HepG2 (cell line): ENCODE results near the gene CDC42EP1. TPM values are rescaled to one million over a fixed set of nuclear protein-coding genes. Genes with fewer than 3 reads are reported as not detected.

Source experiments
- ETS1 ChIP-seq: sonication (generic); formaldehyde crosslinking; IDR thresholded peaks from 2 replicates; pipeline ENCODE4 v1.4.0; 2020; ENCODE audit warnings: missing genetic modification reagents
- GPN1 ChIP-seq: sonication (generic); formaldehyde crosslinking; IDR thresholded peaks from 2 replicates; pipeline ENCODE4 v1.5.1; 2020; ENCODE audit warnings: missing genetic modification reagents, borderline replicate concordance
- HOXA7 ChIP-seq: sonication (generic); formaldehyde crosslinking; IDR thresholded peaks from 2 replicates; pipeline ENCODE4 v1.8.1; 2022; ENCODE audit warnings: mild to moderate bottlenecking, missing genetic modification reagents, moderate library complexity
- IRX3 ChIP-seq: sonication (generic); formaldehyde crosslinking; IDR thresholded peaks from 2 replicates; pipeline ENCODE4 v1.8.1; 2023; ENCODE audit warnings: mild to moderate bottlenecking, low read depth, missing genetic modification reagents, borderline replicate concordance
- TMF1 ChIP-seq: sonication (generic); formaldehyde crosslinking; IDR thresholded peaks from 2 replicates; pipeline ENCODE4 v1.8.1; 2022; ENCODE audit warnings: low read depth, missing genetic modification reagents
- U2AF1 ChIP-seq: fragments of 200-400 bp; formaldehyde crosslinking; optimal IDR thresholded peaks from 2 replicates; pipeline ENCODE3; 2017; ENCODE audit warnings: mild to moderate bottlenecking, low read depth, low read length
- ZBTB20 ChIP-seq: sonication (generic); formaldehyde crosslinking; IDR thresholded peaks from 2 replicates; pipeline ENCODE4 v1.8.1; 2023; ENCODE audit warnings: missing genetic modification reagents, low read depth, mild to moderate bottlenecking, borderline replicate concordance
- ZIK1 ChIP-seq: sonication (generic); formaldehyde crosslinking; IDR thresholded peaks from 2 replicates; pipeline ENCODE4 v1.5.0; 2020; ENCODE audit warnings: mild to moderate bottlenecking, low read depth, missing genetic modification reagents, borderline replicate concordance
- ZNF136 ChIP-seq: sonication (generic); formaldehyde crosslinking; IDR thresholded peaks from 2 replicates; pipeline ENCODE4 v1.8.1; 2022; ENCODE audit warnings: low read depth, mild to moderate bottlenecking, moderate library complexity, missing genetic modification reagents
- ZNF282 ChIP-seq: fragments of 450-650 bp; IDR thresholded peaks from 2 replicates; pipeline ENCODE4 v1.6.1; 2018; ENCODE audit not compliant: partially characterized antibody
- ZNF484 ChIP-seq: sonication (generic); formaldehyde crosslinking; IDR thresholded peaks from 2 replicates; pipeline ENCODE4 v1.5.1; 2020; ENCODE audit warnings: mild to moderate bottlenecking, low read depth, missing genetic modification reagents, borderline replicate concordance
- ZNF496 ChIP-seq: sonication (generic); formaldehyde crosslinking; IDR thresholded peaks from 2 replicates; pipeline ENCODE4 v1.8.1; 2023; ENCODE audit warnings: mild to moderate bottlenecking, moderate library complexity, missing genetic modification reagents; ENCODE audit not compliant: insufficient replicate concordance
- ZNF615 ChIP-seq: sonication (generic); formaldehyde crosslinking; IDR thresholded peaks from 2 replicates; pipeline ENCODE4 v1.5.0; 2020; ENCODE audit warnings: mild to moderate bottlenecking, missing genetic modification reagents, borderline replicate concordance
- ZNF782 ChIP-seq: sonication (generic); formaldehyde crosslinking; IDR thresholded peaks from 2 replicates; pipeline ENCODE4 v1.4.0; 2020; ENCODE audit warnings: missing genetic modification reagents, mild to moderate bottlenecking, borderline replicate concordance
- polyA plus RNA-seq, 8 experiments: library from polyadenylated mRNA; depleted of rRNA in 3 of 8; stranded (reverse) in 7 of 8; unstranded in 1 of 8; fragments of >200 nt; fragmentation: Illumina TruSeq in 4 of 8; extraction: Trizol in 4 of 8; gene quantifications; 2 replicates each; pipeline versions ENCODE4 v1.2.1 to v1.2.3, GENCODE V29; 2011 to 2016; ENCODE audit warnings: low read depth in 4 of 8, missing spikeins in 1 of 8, mixed read lengths in 1 of 8; ENCODE audit not compliant: insufficient read depth in 1 of 8
- total RNA-seq, 5 experiments: library from RNA; depleted of rRNA; stranded (reverse); fragments of >200 nt; fragmentation: Illumina TruSeq; extraction: Trizol; gene quantifications; 2 replicates each; pipeline ENCODE4 v1.2.3, GENCODE V29; 2016; ENCODE audit warnings: low read depth in 1 of 5
- TF ChIP-seq, protein P1 (sequence below): sonication (generic); formaldehyde crosslinking; IDR thresholded peaks from 2 replicates; pipeline ENCODE4 v1.5.0; 2020; ENCODE audit warnings: mild to moderate bottlenecking, missing genetic modification reagents, borderline replicate concordance
- TF ChIP-seq, protein P2 (sequence below), 2 experiments: sonication (generic) in 1 of 2; formaldehyde crosslinking in 1 of 2; IDR thresholded peaks; 2 replicates each; pipeline versions ENCODE4 v1.6.1 to v1.9.0; 2014 to 2022; ENCODE audit warnings: antibody characterized with exemption in 1 of 2, borderline replicate concordance in 1 of 2, inconsistent platforms in 1 of 2, low read depth in 1 of 2, missing genetic modification reagents in 1 of 2

The CDC42EP1 gene
- total and polyA plus RNA-seq, 2 of the 13 experiments (the other 11 are each of a cell fraction or from before 2014, with no cell fraction given), result 17.1 to 29.5 TPM

GRCh38 chr22:37566903-37567798, 6.9 kb downstream of the CDC42EP1 start (continued):
- TF ChIP-seq, protein P1, sequence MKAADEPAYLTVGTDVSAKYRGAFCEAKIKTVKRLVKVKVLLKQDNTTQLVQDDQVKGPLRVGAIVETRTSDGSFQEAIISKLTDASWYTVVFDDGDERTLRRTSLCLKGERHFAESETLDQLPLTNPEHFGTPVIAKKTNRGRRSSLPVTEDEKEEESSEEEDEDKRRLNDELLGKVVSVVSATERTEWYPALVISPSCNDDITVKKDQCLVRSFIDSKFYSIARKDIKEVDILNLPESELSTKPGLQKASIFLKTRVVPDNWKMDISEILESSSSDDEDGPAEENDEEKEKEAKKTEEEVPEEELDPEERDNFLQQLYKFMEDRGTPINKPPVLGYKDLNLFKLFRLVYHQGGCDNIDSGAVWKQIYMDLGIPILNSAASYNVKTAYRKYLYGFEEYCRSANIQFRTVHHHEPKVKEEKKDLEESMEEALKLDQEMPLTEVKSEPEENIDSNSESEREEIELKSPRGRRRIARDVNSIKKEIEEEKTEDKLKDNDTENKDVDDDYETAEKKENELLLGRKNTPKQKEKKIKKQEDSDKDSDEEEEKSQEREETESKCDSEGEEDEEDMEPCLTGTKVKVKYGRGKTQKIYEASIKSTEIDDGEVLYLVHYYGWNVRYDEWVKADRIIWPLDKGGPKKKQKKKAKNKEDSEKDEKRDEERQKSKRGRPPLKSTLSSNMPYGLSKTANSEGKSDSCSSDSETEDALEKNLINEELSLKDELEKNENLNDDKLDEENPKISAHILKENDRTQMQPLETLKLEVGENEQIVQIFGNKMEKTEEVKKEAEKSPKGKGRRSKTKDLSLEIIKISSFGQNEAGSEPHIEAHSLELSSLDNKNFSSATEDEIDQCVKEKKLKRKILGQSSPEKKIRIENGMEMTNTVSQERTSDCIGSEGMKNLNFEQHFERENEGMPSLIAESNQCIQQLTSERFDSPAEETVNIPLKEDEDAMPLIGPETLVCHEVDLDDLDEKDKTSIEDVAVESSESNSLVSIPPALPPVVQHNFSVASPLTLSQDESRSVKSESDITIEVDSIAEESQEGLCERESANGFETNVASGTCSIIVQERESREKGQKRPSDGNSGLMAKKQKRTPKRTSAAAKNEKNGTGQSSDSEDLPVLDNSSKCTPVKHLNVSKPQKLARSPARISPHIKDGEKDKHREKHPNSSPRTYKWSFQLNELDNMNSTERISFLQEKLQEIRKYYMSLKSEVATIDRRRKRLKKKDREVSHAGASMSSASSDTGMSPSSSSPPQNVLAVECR, result no peak
- TF ChIP-seq ZNF615 (CRISPR knock-in tag) (no peak), TMF1 (CRISPR knock-in tag) (no peak), ZNF496 (CRISPR knock-in tag) (no peak), U2AF1 (no peak), IRX3 (CRISPR knock-in tag) (no peak), ZNF282 (no peak), ETS1 (CRISPR knock-in tag) (no peak), HOXA7 (no peak), ZNF136 (CRISPR knock-in tag) (no peak), GPN1 (no peak), ZBTB20 (CRISPR knock-in tag) (no peak), ZNF484 (CRISPR knock-in tag) (no peak), ZIK1 (CRISPR knock-in tag) (no peak), ZNF782 (CRISPR knock-in tag) (no peak; the same call in 1 of the 2 replicates)
- TF ChIP-seq, protein P2, sequence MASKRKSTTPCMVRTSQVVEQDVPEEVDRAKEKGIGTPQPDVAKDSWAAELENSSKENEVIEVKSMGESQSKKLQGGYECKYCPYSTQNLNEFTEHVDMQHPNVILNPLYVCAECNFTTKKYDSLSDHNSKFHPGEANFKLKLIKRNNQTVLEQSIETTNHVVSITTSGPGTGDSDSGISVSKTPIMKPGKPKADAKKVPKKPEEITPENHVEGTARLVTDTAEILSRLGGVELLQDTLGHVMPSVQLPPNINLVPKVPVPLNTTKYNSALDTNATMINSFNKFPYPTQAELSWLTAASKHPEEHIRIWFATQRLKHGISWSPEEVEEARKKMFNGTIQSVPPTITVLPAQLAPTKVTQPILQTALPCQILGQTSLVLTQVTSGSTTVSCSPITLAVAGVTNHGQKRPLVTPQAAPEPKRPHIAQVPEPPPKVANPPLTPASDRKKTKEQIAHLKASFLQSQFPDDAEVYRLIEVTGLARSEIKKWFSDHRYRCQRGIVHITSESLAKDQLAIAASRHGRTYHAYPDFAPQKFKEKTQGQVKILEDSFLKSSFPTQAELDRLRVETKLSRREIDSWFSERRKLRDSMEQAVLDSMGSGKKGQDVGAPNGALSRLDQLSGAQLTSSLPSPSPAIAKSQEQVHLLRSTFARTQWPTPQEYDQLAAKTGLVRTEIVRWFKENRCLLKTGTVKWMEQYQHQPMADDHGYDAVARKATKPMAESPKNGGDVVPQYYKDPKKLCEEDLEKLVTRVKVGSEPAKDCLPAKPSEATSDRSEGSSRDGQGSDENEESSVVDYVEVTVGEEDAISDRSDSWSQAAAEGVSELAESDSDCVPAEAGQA (IDR thresholded peaks at IDR 0.05; ENCODE audit: low read depth), result no peak
- TF ChIP-seq, protein P2 (CRISPR knock-in tag; IDR thresholded peaks at IDR 0.05; ENCODE audit: borderline replicate concordance), result no peak
